Stimulated activated CD8-positive, alpha-beta memory T cell treated with anti-CD3 and anti-CD28 coated beads, Interleukin-12 subunit alpha, Interleukin-12 subunit beta, amount 100 ng/mL, for 24 hours (primary cell): ENCODE data around the gene NR1I3.
"Not testable (repeated sequence)": the region's sequence is repeated elsewhere in the genome, so short reads cannot be mapped to it uniquely, and the experiment has no call there.

ENCODE experiments used
- DNase-seq: peaks from one replicate; pipeline ENCODE4 v3.0.0-alpha.2; 2020; ENCODE audit errors: extremely low read depth

NR1I3 gene

GRCh38 chr1:161250829-161251228 lies 12.8 kb upstream of the NR1I3 start:
- DNase-seq = no peak

GRCh38 chr1:161250100-161250499 lies 12.1 kb upstream of the NR1I3 start:
- not testable (repeated sequence) for DNase-seq

GRCh38 chr1:161244888-161245287 lies 6.9 kb upstream of the NR1I3 start:
- DNase-seq = no peak

- no peak for DNase-seq
Observed at GRCh38 chr1:161242313-161242712, 4.3 kb upstream of the NR1I3 start.

GRCh38 chr1:161241682-161242081 lies 3.7 kb upstream of the NR1I3 start:
- no peak for DNase-seq

- no peak for DNase-seq
Observed at GRCh38 chr1:161235957-161236775, 1.8 kb downstream of the NR1I3 start.

- DNase-seq = no peak
Observed at GRCh38 chr1:161233102-161233501, 4.9 kb downstream of the NR1I3 start.

GRCh38 chr1:161230762-161231161 lies 7.2 kb downstream of the NR1I3 start:
- DNase-seq = no peak

GRCh38 chr1:161229896-161230295 lies 8.1 kb downstream of the NR1I3 start:
- DNase-seq = no peak

GRCh38 chr1:161228032-161228431 lies 10.0 kb downstream of the NR1I3 start:
- no peak for DNase-seq

GRCh38 chr1:161227196-161227871 lies 10.7 kb downstream of the NR1I3 start:
- peak; percentile 78 for DNase-seq

- no peak for DNase-seq
Observed at GRCh38 chr1:161226759-161227158, 11.2 kb downstream of the NR1I3 start.

GRCh38 chr1:161226320-161226711 lies 11.7 kb downstream of the NR1I3 start:
- DNase-seq = no peak

GRCh38 chr1:161225534-161226319 lies 12.3 kb downstream of the NR1I3 start, which contains the start of gene TOMM40L:
Gene TOMM40L (plus strand): TSS chr1:161226060. CDS start chr1:161226490, 430 bp downstream.
- DNase-seq = peak; percentile 70

- DNase-seq = no peak
Observed at GRCh38 chr1:161225178-161225533, 12.8 kb downstream of the NR1I3 start.

- not testable (repeated sequence) for DNase-seq
Observed at GRCh38 chr1:161224695-161225087, 13.3 kb downstream of the NR1I3 start.

GRCh38 chr1:161223805-161224694 lies 14.0 kb downstream of the NR1I3 start:
- DNase-seq = no peak

GRCh38 chr1:161222175-161223019 lies 15.6 kb downstream of the NR1I3 start:
- DNase-seq = no peak

GRCh38 chr1:161220002-161220401 lies 18.0 kb downstream of the NR1I3 start:
- no peak for DNase-seq

GRCh38 chr1:161219078-161219892 lies 18.7 kb downstream of the NR1I3 start:
- DNase-seq = no peak
